Neural progenitor cell (in vitro differentiated cells): ENCODE measurements around the gene ZNF521. TPM values are rescaled to one million over a fixed set of nuclear protein-coding genes. Genes with fewer than 3 reads are reported as not detected.

ENCODE experiments used
- DNase-seq: peaks from one replicate; pipeline ENCODE4 v3.0.0-alpha.2; 2016; ENCODE audit warnings: low spot score
- H2AFZ ChIP-seq: fragments of 200-600 bp; sonication (generic); replicated peaks from 2 replicates; pipeline ENCODE4 v1.6.1; 2016; ENCODE audit warnings: antibody characterized with exemption
- H3F3A ChIP-seq: fragments of 200-600 bp; sonication (generic); 2 replicates; pipeline ENCODE4 v1.6.1; 2016; ENCODE audit warnings: antibody characterized with exemption, low read depth
- H3K27ac ChIP-seq: fragments of 200-600 bp; sonication (generic); 2 replicates; pipeline ENCODE4 v1.5.1; 2016; ENCODE audit warnings: mild to moderate bottlenecking
- H3K27me3 ChIP-seq: fragments of 200-600 bp; sonication (generic); 2 replicates; pipeline ENCODE4 v1.6.1; 2016; ENCODE audit warnings: mild to moderate bottlenecking, moderate library complexity
- H3K36me3 ChIP-seq: fragments of 200-600 bp; sonication (generic); 2 replicates; pipeline ENCODE4 v1.5.1; 2016
- H3K4me1 ChIP-seq: fragments of 200-600 bp; sonication (generic); 2 replicates; pipeline ENCODE4 v1.6.1; 2016; ENCODE audit warnings: mixed run types
- H3K4me2 ChIP-seq: fragments of 200-600 bp; sonication (generic); 2 replicates; pipeline ENCODE4 v1.6.1; 2016
- H3K4me3 ChIP-seq: fragments of 200-600 bp; sonication (generic); 2 replicates; pipeline ENCODE4 v1.5.1; 2016
- H3K79me2 ChIP-seq: fragments of 200-600 bp; sonication (generic); 2 replicates; pipeline ENCODE4 v1.6.1; 2016; ENCODE audit warnings: low read depth
- H3K9ac ChIP-seq: fragments of 200-600 bp; sonication (generic); 2 replicates; pipeline ENCODE4 v1.6.1; 2016
- H3K9me3 ChIP-seq: fragments of 200-600 bp; sonication (generic); 2 replicates; pipeline ENCODE4 v1.5.1; 2016; ENCODE audit warnings: low read depth
- H4K20me1 ChIP-seq: fragments of 200-600 bp; sonication (generic); 2 replicates; pipeline ENCODE4 v1.6.1; 2016; ENCODE audit warnings: low read depth
- H3K27ac Mint-ChIP-seq: 3 replicates; pipeline ENCODE4 v1.8.0; 2021; ENCODE audit warnings: mixed read lengths
- H3K27me3 Mint-ChIP-seq: 2 replicates; pipeline ENCODE4 v1.8.0; 2022; ENCODE audit warnings: low read depth, mild to moderate bottlenecking, inconsistent platforms, moderate library complexity, mixed read lengths; ENCODE audit not compliant: insufficient read depth
- H3K36me3 Mint-ChIP-seq: 3 replicates; pipeline ENCODE4 v1.8.0; 2021; ENCODE audit warnings: mixed read lengths
- H3K4me1 Mint-ChIP-seq: 3 replicates; pipeline ENCODE4 v1.8.0; 2021; ENCODE audit warnings: mixed read lengths
- H3K4me3 Mint-ChIP-seq: 3 replicates; pipeline ENCODE4 v1.8.0; 2021; ENCODE audit warnings: mild to moderate bottlenecking, moderate library complexity, mixed read lengths
- H3K9me3 Mint-ChIP-seq: 3 replicates; pipeline ENCODE4 v1.8.0; 2020; ENCODE audit warnings: mixed read lengths
- CTCF ChIP-seq: fragments of 200-600 bp; sonication (generic); IDR thresholded peaks from 2 replicates; pipeline ENCODE4 v1.5.1; 2017; ENCODE audit warnings: antibody characterized with exemption, mild to moderate bottlenecking
- EZH2 ChIP-seq: fragments of 200-600 bp; sonication (generic); IDR thresholded peaks from 2 replicates; pipeline ENCODE4 v1.6.1; 2017; ENCODE audit warnings: antibody characterized with exemption, mild to moderate bottlenecking, moderate library complexity
- EZH2phosphoT487 ChIP-seq: fragments of 200-600 bp; sonication (generic); IDR thresholded peaks from 2 replicates; pipeline ENCODE4 v1.6.1; 2017; ENCODE audit warnings: antibody characterized with exemption
- total RNA-seq: library from RNA; depleted of rRNA; stranded (reverse); fragments of >200 nt; gene quantifications from 2 replicates; pipeline ENCODE4 v1.2.3, GENCODE V29; 2015; ENCODE audit warnings: low replicate concordance

ZNF521 gene
- total RNA-seq, 1 donor from 2014 or later = 136 TPM

GRCh38 chr18:25112821-25113434 is 239.0 kb downstream of the ZNF521 start:
- TF ChIP-seq CTCF (no peak), EZH2 (no peak), EZH2phosphoT487 (no peak)
- peaks cover 69% of the 10 kb centered on the region for H3K79me2 ChIP-seq
- no peaks in the 10 kb centered on the region for H3K9me3 ChIP-seq
- H3K27me3 Mint-ChIP-seq = no peaks in the 10 kb centered on the region
- H3K4me1 ChIP-seq = peaks cover 58% of the 10 kb centered on the region
- no peaks in the 10 kb centered on the region for H3K27me3 ChIP-seq
- peaks cover 51% of the 10 kb centered on the region for H3K4me1 Mint-ChIP-seq
- H3K36me3 Mint-ChIP-seq = peaks cover 24% of the 10 kb centered on the region
- peak overlapping the region; percentile 72 for H3K27ac ChIP-seq
- H3K9ac ChIP-seq = no peak overlapping the region
- DNase-seq = peak; percentile 50
- H2AFZ ChIP-seq = no peak overlapping the region
- peak overlapping the region; percentile 6 for H3K4me2 ChIP-seq
- peaks cover 58% of the 10 kb centered on the region for H3F3A ChIP-seq
- H3K36me3 ChIP-seq = peaks cover 8% of the 10 kb centered on the region
- peaks cover 8% of the 10 kb centered on the region for H3K9me3 Mint-ChIP-seq
- H4K20me1 ChIP-seq = peaks cover 66% of the 10 kb centered on the region
- H3K4me3 Mint-ChIP-seq = peak overlapping the region; percentile 12
- H3K27ac Mint-ChIP-seq = peak overlapping the region; percentile 68
- no peak overlapping the region for H3K4me3 ChIP-seq

DNA sequence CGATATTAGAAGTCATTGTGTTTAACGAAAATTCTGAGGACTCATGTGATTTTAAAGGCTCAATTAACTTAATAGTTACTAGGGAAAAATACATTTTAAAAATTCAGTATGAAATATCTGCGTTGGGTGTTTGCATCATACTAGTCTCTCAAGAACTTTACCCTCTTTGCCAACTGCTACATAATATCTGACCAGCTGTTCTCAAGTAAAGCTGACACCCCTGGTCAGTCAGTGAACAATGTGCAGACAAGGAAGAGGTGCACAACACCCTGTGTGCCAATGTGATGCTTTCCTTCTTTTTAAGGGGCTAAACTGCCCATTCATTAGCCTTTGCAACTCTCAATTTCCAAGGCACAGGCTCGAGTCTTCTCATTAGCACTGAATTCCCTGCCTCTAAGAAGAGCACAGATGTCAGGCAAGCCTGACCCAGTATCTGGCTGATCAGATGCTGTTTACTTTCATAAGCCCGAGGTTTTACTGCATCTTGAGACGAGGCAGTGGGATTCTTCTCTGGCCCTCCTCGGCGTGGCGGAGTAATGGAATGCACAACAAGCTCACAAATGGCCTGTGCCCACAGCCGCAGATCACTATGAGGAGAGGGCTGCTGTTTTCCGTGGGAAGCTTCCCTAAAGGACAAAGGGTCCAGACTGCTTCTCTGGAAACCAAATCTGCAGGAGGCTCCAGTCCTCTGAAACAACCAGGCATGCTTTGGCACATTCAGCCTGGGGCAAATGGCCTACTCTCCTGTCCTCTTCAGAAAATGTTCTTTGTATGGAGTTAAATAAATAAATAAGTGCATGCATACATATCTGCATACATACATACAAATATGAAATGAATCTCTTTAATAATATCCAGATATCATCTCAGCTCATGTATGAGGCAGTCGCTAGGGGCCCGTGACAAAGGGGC is 240.3 kb downstream of the ZNF521 start:
- Mint-ChIP-seq H3K27me3 (no peaks in the 10 kb centered on the region), H3K27ac (peak overlapping the region; percentile 94), H3K4me1 (peaks cover 56% of the 10 kb centered on the region), H3K36me3 (peaks cover 18% of the 10 kb centered on the region), H3K9me3 (no peaks in the 10 kb centered on the region), H3K4me3 (no peak overlapping the region)
- Histone ChIP-seq H3K9ac (no peak overlapping the region), H2AFZ (no peak overlapping the region), H4K20me1 (peaks cover 79% of the 10 kb centered on the region), H3K9me3 (no peaks in the 10 kb centered on the region), H3F3A (peaks cover 56% of the 10 kb centered on the region), H3K27me3 (no peaks in the 10 kb centered on the region), H3K4me1 (peaks cover 58% of the 10 kb centered on the region), H3K36me3 (peaks cover 9% of the 10 kb centered on the region), H3K4me2 (peak overlapping the region; percentile 33), H3K27ac (peak overlapping the region; percentile 79), H3K79me2 (peaks cover 70% of the 10 kb centered on the region), H3K4me3 (no peak overlapping the region)
- TF ChIP-seq EZH2 = no peak
- TF ChIP-seq CTCF = no peak
- TF ChIP-seq EZH2phosphoT487 = no peak
- DNase-seq = peak; percentile 58

GRCh38 chr18:25109484-25109883 is 242.5 kb downstream of the ZNF521 start:
- DNase-seq = no peak
- H3K4me1 Mint-ChIP-seq = peaks cover 48% of the 10 kb centered on the region
- peaks cover 21% of the 10 kb centered on the region for H3K36me3 Mint-ChIP-seq
- no peak overlapping the region for H3K27ac Mint-ChIP-seq
- peaks cover 78% of the 10 kb centered on the region for H4K20me1 ChIP-seq
- H3K4me2 ChIP-seq = no peak overlapping the region
- H3F3A ChIP-seq = peaks cover 37% of the 10 kb centered on the region
- no peak overlapping the region for H3K27ac ChIP-seq
- H3K9me3 Mint-ChIP-seq = no peaks in the 10 kb centered on the region
- H3K9me3 ChIP-seq = no peaks in the 10 kb centered on the region
- no peaks in the 10 kb centered on the region for H3K27me3 Mint-ChIP-seq
- no peak overlapping the region for H3K4me3 Mint-ChIP-seq
- H3K79me2 ChIP-seq = peaks cover 56% of the 10 kb centered on the region
- peaks cover 9% of the 10 kb centered on the region for H3K36me3 ChIP-seq
- peaks cover 37% of the 10 kb centered on the region for H3K4me1 ChIP-seq
- H3K27me3 ChIP-seq = no peaks in the 10 kb centered on the region
- TF ChIP-seq EZH2phosphoT487 = no peak
- TF ChIP-seq EZH2 = no peak
- TF ChIP-seq CTCF = no peak
- H3K4me3 ChIP-seq = no peak overlapping the region
- H2AFZ ChIP-seq = no peak overlapping the region
- no peak overlapping the region for H3K9ac ChIP-seq
